K562 (cell line): ENCODE results near the gene TENT4A. TPM values are rescaled to one million over a fixed set of nuclear protein-coding genes. Genes with fewer than 3 reads are reported as not detected.

Experiments
- ATAC-seq: fragments of 200-7000 bp; cut with Tn5 transposase; 3 replicates; pipeline ENCODE4 v1.9.1; 2020; ENCODE audit warnings: moderate library complexity
- BruUV-seq: library from RNA; stranded (reverse); fragments of 400-500 nt; replicated peaks from 2 replicates; lab custom pipeline; 2021; lab: Mats Ljungman, UMichigan
- CTCF ChIA-PET: fragments of 300-600 bp; formaldehyde crosslinking; extraction: SDS; loops from one replicate; lab custom pipeline; 2021; ENCODE audit warnings: low intra/inter-chr PET ratio; lab: Yijun Ruan, JAX
- POLR2A ChIA-PET: fragments of 300-600, 350-650 bp; sonication (Branson Sonifier 250); formaldehyde crosslinking; extraction: SDS; loops from one replicate; lab custom pipeline; 2021; ENCODE audit warnings: antibody characterized with exemption, inconsistent platforms; lab: Yijun Ruan, JAX
- DNase-seq, 4 experiments: peaks; one replicate each; pipeline versions ENCODE4 v3.0.0 to v3.0.0-alpha.2; 2011 to 2018; ENCODE audit warnings: low spot score in 3 of 4, mixed read lengths in 3 of 4; ENCODE audit errors: extremely low read depth in 1 of 4
- FAIRE-seq: peaks from 2 replicates; lab custom pipeline; 2011; peaks lifted over from hg19 to GRCh38; lab: Jason Lieb, UNC
- H2AFZ ChIP-seq: 2 replicates; pipeline ENCODE4 v1.6.0; 2011; ENCODE audit warnings: low read depth, low read length, control low read depth, inconsistent platforms
- H3K27ac ChIP-seq: fragments of 200-600 bp; 3 replicates; pipeline ENCODE4 v1.8.0; 2011; ENCODE audit warnings: low read depth, mild to moderate bottlenecking, control low read depth, inconsistent platforms, low read length, moderate library complexity, mixed read lengths; ENCODE audit errors: extremely low read depth
- H3K27me3 ChIP-seq, 2 experiments: fragments of 300-600 bp in 1 of 2; 2 replicates in 1 of 2; 3 replicates in 1 of 2; pipeline versions ENCODE4 v1.6.0 to v1.8.0; 2011; ENCODE audit warnings: inconsistent platforms in 2 of 2, low read length in 2 of 2, mild to moderate bottlenecking in 1 of 2, mixed read lengths in 1 of 2, moderate library complexity in 1 of 2; ENCODE audit not compliant: control insufficient read depth in 2 of 2, insufficient read depth in 2 of 2
- H3K36me3 ChIP-seq: fragments of 300-600 bp; 3 replicates; pipeline ENCODE4 v1.8.0; 2011; ENCODE audit warnings: mild to moderate bottlenecking, low read length, inconsistent platforms; ENCODE audit not compliant: control insufficient read depth, insufficient read depth
- H3K4me1 ChIP-seq, 2 experiments: fragments of 200-600 bp in 1 of 2; replicated peaks in 1 of 2; 2 replicates in 1 of 2; 3 replicates in 1 of 2; pipeline versions ENCODE4 v1.5.1 to v1.8.0; 2011; ENCODE audit warnings: inconsistent platforms in 2 of 2, low read length in 2 of 2, mild to moderate bottlenecking in 1 of 2, mixed read lengths in 1 of 2, moderate library complexity in 1 of 2; ENCODE audit not compliant: control insufficient read depth in 2 of 2, insufficient read depth in 2 of 2
- H3K4me2 ChIP-seq: 2 replicates; pipeline ENCODE4 v1.6.1; 2011; ENCODE audit warnings: low read length, control low read depth, inconsistent platforms, mixed read lengths; ENCODE audit not compliant: insufficient read depth
- H3K4me3 ChIP-seq: fragments of 200-600 bp; sonication (generic), shearing (Covaris generic); 2 replicates; pipeline ENCODE4 v1.5.1; 2016; ENCODE audit warnings: control low read depth, inconsistent platforms
- H3K79me2 ChIP-seq: fragments of 200-600 bp; 3 replicates; pipeline ENCODE4 v1.8.0; 2011; ENCODE audit warnings: low read length, inconsistent platforms; ENCODE audit not compliant: control insufficient read depth, insufficient read depth
- H3K9ac ChIP-seq, 2 experiments: 2 replicates each; pipeline versions ENCODE4 v1.6.0 to v1.6.1; 2011; ENCODE audit warnings: low read depth in 2 of 2, low read length in 2 of 2, control low read depth in 1 of 2, inconsistent platforms in 1 of 2, mild to moderate bottlenecking in 1 of 2, mixed read lengths in 1 of 2; ENCODE audit not compliant: insufficient read depth in 1 of 2
- H3K9me1 ChIP-seq: one replicate; pipeline ENCODE4 v1.6.0; 2011; ENCODE audit warnings: inconsistent platforms, mild to moderate bottlenecking, low read length, moderate library complexity; ENCODE audit not compliant: control insufficient read depth, insufficient read depth
- H3K9me3 ChIP-seq: replicated peaks from 2 replicates; pipeline ENCODE4 v1.5.1; 2011; ENCODE audit warnings: low read depth, low read length, inconsistent platforms; ENCODE audit not compliant: control insufficient read depth, insufficient read depth
- H4K20me1 ChIP-seq: replicated peaks from 2 replicates; pipeline ENCODE4 v1.6.1; 2011; ENCODE audit warnings: low read length, inconsistent platforms, mixed read lengths; ENCODE audit not compliant: control insufficient read depth, insufficient read depth
- AFF4 ChIP-seq: sonication (generic); formaldehyde crosslinking; IDR thresholded peaks from 2 replicates; pipeline ENCODE4 v1.8.0; 2023; ENCODE audit warnings: mild to moderate bottlenecking, missing genetic modification reagents
- HDAC1 ChIP-seq, 2 experiments: fragments of 450-650 bp; IDR thresholded peaks; 2 replicates each; pipeline ENCODE4 v1.6.1; 2016 to 2017; ENCODE audit warnings: inconsistent platforms in 1 of 2, mild to moderate bottlenecking in 1 of 2, moderate library complexity in 1 of 2
- HMG20A ChIP-seq: fragments of 450-650 bp; formaldehyde crosslinking; conservative IDR thresholded peaks from 2 replicates; pipeline ENCODE4 v1.4.0; 2020; ENCODE audit warnings: mild to moderate bottlenecking, mixed read lengths
- KAT8 ChIP-seq: fragments of 450-650 bp; IDR thresholded peaks from 2 replicates; pipeline ENCODE4 v1.6.1; 2016; ENCODE audit warnings: low read depth, mild to moderate bottlenecking
- MCM2 ChIP-seq: fragments of 450-650 bp; IDR thresholded peaks from 2 replicates; pipeline ENCODE4 v1.6.1; 2017; ENCODE audit warnings: low read depth, mild to moderate bottlenecking
- NCOA1 ChIP-seq: fragments of 450-650 bp; IDR thresholded peaks from 2 replicates; pipeline ENCODE4 v1.6.1; 2016; ENCODE audit warnings: low read depth
- NFE2 ChIP-seq: IDR thresholded peaks from 2 replicates; pipeline ENCODE4 v1.6.1; 2014; ENCODE audit warnings: antibody characterized with exemption, low read depth
- NONO ChIP-seq, 2 experiments: fragments of 200-400 bp in 1 of 2; fragments of 450-650 bp in 1 of 2; formaldehyde crosslinking in 1 of 2; IDR thresholded peaks; 2 replicates each; pipeline ENCODE4 v1.6.1; 2017; ENCODE audit warnings: low read depth in 2 of 2, mild to moderate bottlenecking in 2 of 2, moderate library complexity in 2 of 2, low read length in 1 of 2
- PCBP1 ChIP-seq: fragments of 200-400 bp; formaldehyde crosslinking; IDR thresholded peaks from 2 replicates; pipeline ENCODE4 v1.6.1; 2018; ENCODE audit warnings: mild to moderate bottlenecking, low read depth, low read length; ENCODE audit not compliant: poor library complexity, severe bottlenecking
- PHTF2 ChIP-seq: fragments of 250-450 bp; sonication (Bioruptor Pico); IDR thresholded peaks from 2 replicates; pipeline ENCODE4 v1.5.0; 2021; ENCODE audit warnings: mild to moderate bottlenecking
- PTRF ChIP-seq: fragments of 450-650 bp; IDR thresholded peaks from 2 replicates; pipeline ENCODE4 v1.6.1; 2016; ENCODE audit warnings: mild to moderate bottlenecking, missing genetic modification characterization, missing compliant biosample characterization
- SMAD2 ChIP-seq: fragments of 150-350 bp; IDR thresholded peaks from 2 replicates; pipeline ENCODE4 v1.6.1; 2014; ENCODE audit warnings: low read depth, mild to moderate bottlenecking, low read length
- SMARCE1 ChIP-seq: fragments of 450-650 bp; IDR thresholded peaks from 2 replicates; pipeline ENCODE4 v1.7.1; 2016; ENCODE audit warnings: mild to moderate bottlenecking
- TCFL5 ChIP-seq: fragments of 250-450 bp; sonication (Bioruptor Pico); conservative IDR thresholded peaks from 2 replicates; pipeline ENCODE4 v1.6.1; 2021; ENCODE audit warnings: mild to moderate bottlenecking, moderate library complexity, matching md5 sums
- ZFP30 ChIP-seq: fragments of 250-450 bp; sonication (Bioruptor Pico); IDR thresholded peaks from 2 replicates; pipeline ENCODE4 v1.8.0; 2022; ENCODE audit warnings: moderate library complexity, mild to moderate bottlenecking, inconsistent platforms, borderline replicate concordance
- ZNF232 ChIP-seq: sonication (generic); formaldehyde crosslinking; IDR thresholded peaks from 2 replicates; pipeline ENCODE4 v1.8.0; 2022; ENCODE audit warnings: mild to moderate bottlenecking, missing genetic modification reagents
- ZNF436 ChIP-seq: fragments of 250-450, 450-650 bp; sonication (Bioruptor Pico); formaldehyde crosslinking; IDR thresholded peaks from 2 replicates; pipeline ENCODE4 v1.7.0; 2020; ENCODE audit warnings: mild to moderate bottlenecking
- ZNF707 ChIP-seq: fragments of 250-450 bp; sonication (Bioruptor Pico); conservative IDR thresholded peaks from 2 replicates; pipeline ENCODE4 v1.8.0; 2022; ENCODE audit warnings: inconsistent platforms, mild to moderate bottlenecking, moderate library complexity
- ZNF785 ChIP-seq: fragments of 250-450 bp; sonication (Bioruptor Pico); IDR thresholded peaks from 2 replicates; pipeline ENCODE4 v1.4.0; 2020; ENCODE audit warnings: mild to moderate bottlenecking
- WGBS: fragments of 100-300 bp; shearing (Covaris generic); methylation state at CpG from one replicate; pipeline ENCODE4 v1.1.6; 2016; ENCODE audit warnings: low coverage, mixed read lengths; ENCODE audit not compliant: insufficient coverage; ENCODE audit errors: missing lambda C conversion rate; 5-methylcytosine and 5-hydroxymethylcytosine counted together
- in situ Hi-C: fragments of 300-500 bp; cut with MboI; formaldehyde crosslinking; loops from 4 replicates; pipeline ENCODE4 v1.15.0; 2018; ENCODE audit warnings: inconsistent platforms, mixed read lengths
- intact Hi-C: fragments of 100-400 bp; cut with micrococcal nuclease; formaldehyde crosslinking; loops from 2 replicates; pipeline ENCODE4 v1.14.2; 2022
- polyA plus RNA-seq, 8 experiments: library from polyadenylated mRNA; depleted of rRNA in 4 of 8; stranded (reverse) in 5 of 8; unstranded in 3 of 8; fragments of >200 nt; fragmentation: Nextera tagmentation in 2 of 8; fragmentation: Illumina TruSeq in 1 of 8; extraction: Ambion mirVana in 2 of 8; extraction: Trizol in 1 of 8; gene quantifications; 2 replicates each; pipeline versions ENCODE4 v1.2.1 to v1.2.3, GENCODE V29; 2011 to 2014; ENCODE audit warnings: inconsistent platforms in 1 of 8, missing spikeins in 1 of 8
- total RNA-seq, 7 experiments: library from RNA; depleted of rRNA in 6 of 7; stranded (reverse); fragments of >200 nt in 6 of 7; fragmentation: Illumina TruSeq in 2 of 7; extraction: Trizol in 2 of 7; gene quantifications; 2 replicates each; pipeline versions ENCODE4 v1.2.1 to v1.2.3, GENCODE V29; 2011 to 2021; ENCODE audit warnings: low replicate concordance in 1 of 7
- TF ChIP-seq, protein P1 (sequence below): fragments of 250-450 bp; sonication (Bioruptor Pico); IDR thresholded peaks from 2 replicates; pipeline ENCODE4 v1.8.0; 2021; ENCODE audit warnings: moderate library complexity, mild to moderate bottlenecking, inconsistent platforms

Gene TENT4A
- total and polyA plus RNA-seq, 9 of the 15 experiments (the other 6 are each of a cell fraction or from before 2014, with no cell fraction given), result 1.3 to 27.3 (median 13.0) TPM

GRCh38 chr5:6734781-6735180 lies 21.5 kb downstream of the TENT4A start:
- Histone ChIP-seq H3K9me1 (peaks cover 6% of the 10 kb centered on the region), H3K4me2 (no peak overlapping the region), H3K4me3 (no peak overlapping the region), H3K4me1 (peaks cover 2 to 15% of the 10 kb centered on the region in 2 experiments; a peak in 3 of 5 replicates), H3K27me3 (no peaks in the 10 kb centered on the region), H4K20me1 (peaks cover 40% of the 10 kb centered on the region), H3K27ac (no peak overlapping the region), H3K79me2 (peaks cover 75% of the 10 kb centered on the region), H3K36me3 (peaks cover 75% of the 10 kb centered on the region), H3K9ac (no peak overlapping the region), H2AFZ (no peak overlapping the region), H3K9me3 (no peaks in the 10 kb centered on the region)
- DNase-seq (no peak), ATAC-seq (no peak), FAIRE-seq (no peak)
- ChIA-PET POLR2A (no interaction called here), CTCF (no interaction called here)
- no TSS peak for BruUV-seq
- in situ Hi-C loops, result loop anchor here (25.0 kb wide), 1 partner anchor 1247 kb away; no protein-coding TSS in a partner anchor
- 74% methylated on average over 5 of the region's 5 CpGs for WGBS
- TF ChIP-seq SMAD2 (no peak), ZNF232 (CRISPR knock-in tag) (no peak), TCFL5 (CRISPR knock-in tag) (no peak), SMARCE1 (no peak), ZFP30 (CRISPR knock-in tag) (no peak), KAT8 (no peak), ZNF436 (CRISPR knock-in tag) (no peak), NFE2 (no peak), ZNF707 (CRISPR knock-in tag) (no peak), NONO (IDR thresholded peaks at IDR 0.05; ENCODE audit: low read depth in 2 of 2, low read length in 1 of 2) (no peak), PCBP1 (no peak), AFF4 (CRISPR knock-in tag) (no peak), HMG20A (CRISPR knock-in tag) (no peak), MCM2 (no peak), PHTF2 (CRISPR knock-in tag) (no peak), PTRF (no peak), NCOA1 (no peak), ZNF785 (CRISPR knock-in tag) (no peak), HDAC1 (IDR thresholded peaks at IDR 0.05) (no peak)
- TF ChIP-seq, protein P1, sequence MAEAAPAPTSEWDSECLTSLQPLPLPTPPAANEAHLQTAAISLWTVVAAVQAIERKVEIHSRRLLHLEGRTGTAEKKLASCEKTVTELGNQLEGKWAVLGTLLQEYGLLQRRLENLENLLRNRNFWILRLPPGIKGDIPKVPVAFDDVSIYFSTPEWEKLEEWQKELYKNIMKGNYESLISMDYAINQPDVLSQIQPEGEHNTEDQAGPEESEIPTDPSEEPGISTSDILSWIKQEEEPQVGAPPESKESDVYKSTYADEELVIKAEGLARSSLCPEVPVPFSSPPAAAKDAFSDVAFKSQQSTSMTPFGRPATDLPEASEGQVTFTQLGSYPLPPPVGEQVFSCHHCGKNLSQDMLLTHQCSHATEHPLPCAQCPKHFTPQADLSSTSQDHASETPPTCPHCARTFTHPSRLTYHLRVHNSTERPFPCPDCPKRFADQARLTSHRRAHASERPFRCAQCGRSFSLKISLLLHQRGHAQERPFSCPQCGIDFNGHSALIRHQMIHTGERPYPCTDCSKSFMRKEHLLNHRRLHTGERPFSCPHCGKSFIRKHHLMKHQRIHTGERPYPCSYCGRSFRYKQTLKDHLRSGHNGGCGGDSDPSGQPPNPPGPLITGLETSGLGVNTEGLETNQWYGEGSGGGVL (CRISPR knock-in tag), result no peak
- TF ChIP-seq, all 486 proteins: peak for 0
- intact Hi-C loops, result no loop called here
